IPS DF 4.7 (cell line): ENCODE data around the gene BHLHE41.

Experiments
- DNase-seq: peaks from one replicate; pipeline ENCODE4 v3.0.0-alpha.2; 2013; ENCODE audit warnings: low spot score; ENCODE audit errors: extremely low read depth

Gene BHLHE41

GRCh38 chr12:26114720-26115401, 10.0 kb downstream of the BHLHE41 start:
- DNase-seq: no peak

GRCh38 chr12:26113853-26114719, 10.8 kb downstream of the BHLHE41 start:
- no peak for DNase-seq

- no peak for DNase-seq
Observed at GRCh38 chr12:26113181-26113654, 11.6 kb downstream of the BHLHE41 start.

- DNase-seq: no peak
Observed at GRCh38 chr12:26112703-26113147, 12.1 kb downstream of the BHLHE41 start.

GRCh38 chr12:26112232-26112631, 12.6 kb downstream of the BHLHE41 start:
- DNase-seq: no peak

- no peak for DNase-seq
Observed at GRCh38 chr12:26109343-26109881, 15.4 kb downstream of the BHLHE41 start.

GRCh38 chr12:26108915-26109314, 15.9 kb downstream of the BHLHE41 start:
- DNase-seq: no peak

- DNase-seq: no peak
Observed at GRCh38 chr12:26106347-26106746, 18.5 kb downstream of the BHLHE41 start.

- DNase-seq: no peak
Observed at GRCh38 chr12:26102953-26103352, 21.9 kb downstream of the BHLHE41 start.

- no peak for DNase-seq
Observed at GRCh38 chr12:26101763-26102162, 23.1 kb downstream of the BHLHE41 start.

- no peak for DNase-seq
Observed at GRCh38 chr12:26101350-26101734, 23.5 kb downstream of the BHLHE41 start.

GRCh38 chr12:26100666-26101349, 24.0 kb downstream of the BHLHE41 start:
- DNase-seq: no peak

- no peak for DNase-seq
Observed at GRCh38 chr12:26097046-26097878, 27.6 kb downstream of the BHLHE41 start.

- DNase-seq: no peak
Observed at GRCh38 chr12:26096036-26096435, 28.8 kb downstream of the BHLHE41 start.

- DNase-seq: no peak
Observed at GRCh38 chr12:26095186-26095585, 29.7 kb downstream of the BHLHE41 start.

- no peak for DNase-seq
Observed at GRCh38 chr12:26092346-26093105, 32.3 kb downstream of the BHLHE41 start.

GRCh38 chr12:26091822-26092221, 33.0 kb downstream of the BHLHE41 start:
- no peak for DNase-seq

GRCh38 chr12:26090836-26091510, 33.9 kb downstream of the BHLHE41 start:
- no peak for DNase-seq

GRCh38 chr12:26088998-26089397, 35.8 kb downstream of the BHLHE41 start:
- DNase-seq: no peak
